HEK293 (cell line): ENCODE results near the gene NRIP3.

ENCODE experiments used
- CTCF ChIA-PET: fragments of 350-600 bp; formaldehyde crosslinking; extraction: SDS; loops from one replicate; lab custom pipeline; 2021; ENCODE audit warnings: antibody characterized with exemption; lab: Yijun Ruan, JAX
- POLR2A ChIA-PET: fragments of 300-600 bp; formaldehyde crosslinking; extraction: SDS; loops from one replicate; lab custom pipeline; 2020; ENCODE audit warnings: antibody characterized with exemption, inconsistent platforms; lab: Yijun Ruan, JAX
- H3K27ac ChIP-seq: fragments of 200-500 bp; sonication (Bioruptor generic); 2 replicates; pipeline ENCODE4 v1.5.1; 2014; ENCODE audit warnings: low read depth, low read length, control low read depth, inconsistent platforms; ENCODE audit errors: extremely low read depth
- H3K36me3 ChIP-seq, 2 experiments: fragments of 200-500 bp in 1 of 2; sonication (Bioruptor generic) in 1 of 2; 1 replicate in 1 of 2; 2 replicates in 1 of 2; pipeline ENCODE4 v1.5.1; 2014 to 2017; ENCODE audit warnings: inconsistent platforms in 2 of 2, low read length in 2 of 2; ENCODE audit not compliant: control insufficient read depth in 2 of 2, insufficient read depth in 1 of 2
- H3K4me1 ChIP-seq: fragments of 200-500 bp; sonication (Bioruptor generic); 2 replicates; pipeline ENCODE4 v1.5.1; 2014; ENCODE audit warnings: mild to moderate bottlenecking, low read length, inconsistent platforms; ENCODE audit not compliant: control insufficient read depth, insufficient read depth
- H3K4me3 ChIP-seq: 2 replicates; pipeline ENCODE4 v1.5.1; 2011; ENCODE audit warnings: low read depth, mild to moderate bottlenecking, control low read depth, low read length, moderate library complexity
- H3K9me3 ChIP-seq: fragments of 200-500 bp; sonication (Bioruptor generic); 2 replicates; pipeline ENCODE4 v1.5.1; 2014; ENCODE audit warnings: low read depth, low read length, inconsistent platforms; ENCODE audit not compliant: control insufficient read depth, insufficient read depth
- ZNF629 ChIP-seq: fragments of 450-650 bp; formaldehyde crosslinking; IDR thresholded peaks from 2 replicates; pipeline ENCODE4 v1.5.1; 2017; ENCODE audit warnings: missing biosample characterization, missing genetic modification characterization
- TF ChIP-seq, protein P1 (sequence below): fragments of 450-650 bp; formaldehyde crosslinking; IDR thresholded peaks from 2 replicates; pipeline ENCODE4 v1.5.1; 2016; ENCODE audit warnings: missing biosample characterization, missing genetic modification characterization
- TF ChIP-seq, protein P2 (sequence below): fragments of 450-650 bp; formaldehyde crosslinking; IDR thresholded peaks from 2 replicates; pipeline ENCODE4 v1.5.1; 2017; ENCODE audit warnings: missing biosample characterization, mild to moderate bottlenecking, missing genetic modification characterization, moderate library complexity

NRIP3 gene

GRCh38 chr11:8933931-8934330 lies 69.9 kb downstream of the NRIP3 start:
- Histone ChIP-seq H3K36me3 (peaks cover 0 to 3% of the 10 kb centered on the region in 2 experiments; a peak in 1 of 3 replicates), H3K4me3 (no peak overlapping the region), H3K27ac (no peak overlapping the region), H3K4me1 (no peaks in the 10 kb centered on the region), H3K9me3 (no peaks in the 10 kb centered on the region)
- no peak for TF ChIP-seq ZNF629 (tag by site-specific recombination)
- CTCF ChIA-PET: interaction anchor here (0.7 to 1.1 kb wide), 6 partner anchors 15 to 707 kb away, joined by 3 to 5 read pairs (median 4); no protein-coding TSS in a partner anchor
- POLR2A ChIA-PET: no interaction called here

DNA sequence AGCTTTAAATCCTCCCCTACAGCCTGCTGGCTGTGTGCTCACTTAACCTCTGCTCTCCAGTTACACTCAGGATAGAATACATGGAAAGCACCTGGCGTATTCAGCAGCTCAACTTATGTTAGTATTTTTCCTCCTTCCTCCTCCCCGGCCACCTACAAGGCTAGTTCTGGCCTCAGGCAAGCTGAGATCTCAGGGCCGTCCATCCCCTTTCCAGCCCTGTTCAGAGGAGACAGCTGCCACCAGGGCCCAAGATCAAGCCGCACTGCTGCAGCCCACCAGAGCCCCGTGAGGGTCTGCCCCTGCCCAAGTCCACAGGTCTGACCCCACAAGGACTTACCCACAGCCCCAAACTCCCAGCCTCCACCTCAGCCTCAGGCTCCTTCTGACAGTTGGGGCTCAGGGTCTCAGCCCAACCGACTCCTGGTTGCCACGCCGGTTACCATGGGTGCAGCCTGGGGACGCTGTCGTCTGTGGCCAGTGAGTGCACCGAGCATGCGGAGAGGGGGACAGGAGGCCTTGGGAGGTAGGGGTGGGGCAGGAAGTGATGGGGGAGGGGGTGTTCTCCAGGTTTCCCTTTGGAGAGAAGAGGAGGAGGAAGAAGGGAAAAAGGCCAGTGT lies 71.1 kb downstream of the NRIP3 start, which contains the start of gene C11orf16:
Gene C11orf16, minus strand, starts transcription at position 384 of the 617 bp plus-strand sequence. CDS start 639 bp downstream, outside the sequence.
- CTCF ChIA-PET: interaction anchor here (2.3 kb wide), 1 partner anchor 27 kb away, joined by 9 read pairs; no protein-coding TSS in a partner anchor
- POLR2A ChIA-PET: interaction anchor here (1.1 kb wide), 1 partner anchor 11 kb away, joined by 3 read pairs; no protein-coding TSS in a partner anchor
- H3K27ac ChIP-seq: no peak within 1 kb of the TSS
- no peaks in the 10 kb centered on the region for H3K4me1 ChIP-seq
- no peak within 1 kb of the TSS for H3K4me3 ChIP-seq
- peaks cover 0 to 3% of the 10 kb centered on the region in 2 experiments; a peak in 1 of 3 replicates for H3K36me3 ChIP-seq
- TF ChIP-seq, protein P1, sequence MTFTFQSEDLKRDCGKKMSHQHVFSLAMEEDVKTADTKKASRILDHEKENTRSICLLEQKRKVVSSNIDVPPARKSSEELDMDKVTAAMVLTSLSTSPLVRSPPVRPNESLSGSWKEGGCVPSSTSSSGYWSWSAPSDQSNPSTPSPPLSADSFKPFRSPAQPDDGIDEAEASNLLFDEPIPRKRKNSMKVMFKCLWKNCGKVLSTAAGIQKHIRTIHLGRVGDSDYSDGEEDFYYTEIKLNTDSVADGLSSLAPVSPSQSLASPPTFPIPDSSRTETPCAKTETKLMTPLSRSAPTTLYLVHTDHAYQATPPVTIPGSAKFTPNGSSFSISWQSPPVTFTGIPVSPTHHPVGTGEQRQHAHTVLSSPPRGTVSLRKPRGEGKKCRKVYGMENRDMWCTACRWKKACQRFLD: no peak
- TF ChIP-seq, protein P2, sequence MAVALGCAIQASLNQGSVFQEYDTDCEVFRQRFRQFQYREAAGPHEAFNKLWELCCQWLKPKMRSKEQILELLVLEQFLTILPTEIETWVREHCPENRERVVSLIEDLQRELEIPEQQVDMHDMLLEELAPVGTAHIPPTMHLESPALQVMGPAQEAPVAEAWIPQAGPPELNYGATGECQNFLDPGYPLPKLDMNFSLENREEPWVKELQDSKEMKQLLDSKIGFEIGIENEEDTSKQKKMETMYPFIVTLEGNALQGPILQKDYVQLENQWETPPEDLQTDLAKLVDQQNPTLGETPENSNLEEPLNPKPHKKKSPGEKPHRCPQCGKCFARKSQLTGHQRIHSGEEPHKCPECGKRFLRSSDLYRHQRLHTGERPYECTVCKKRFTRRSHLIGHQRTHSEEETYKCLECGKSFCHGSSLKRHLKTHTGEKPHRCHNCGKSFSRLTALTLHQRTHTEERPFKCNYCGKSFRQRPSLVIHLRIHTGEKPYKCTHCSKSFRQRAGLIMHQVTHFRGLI (tag by site-specific recombination): peak; percentile 72
- H3K9me3 ChIP-seq: no peaks in the 10 kb centered on the region
